GM21619 (cell line): Measurements from ENCODE around the gene IRF2.

Experiments used
- ATAC-seq: cut with Tn5 transposase; IDR thresholded peaks from one replicate; pipeline ENCODE4 v1.9.1; 2021; ENCODE audit not compliant: unreplicated experiment

The IRF2 gene

DNA sequence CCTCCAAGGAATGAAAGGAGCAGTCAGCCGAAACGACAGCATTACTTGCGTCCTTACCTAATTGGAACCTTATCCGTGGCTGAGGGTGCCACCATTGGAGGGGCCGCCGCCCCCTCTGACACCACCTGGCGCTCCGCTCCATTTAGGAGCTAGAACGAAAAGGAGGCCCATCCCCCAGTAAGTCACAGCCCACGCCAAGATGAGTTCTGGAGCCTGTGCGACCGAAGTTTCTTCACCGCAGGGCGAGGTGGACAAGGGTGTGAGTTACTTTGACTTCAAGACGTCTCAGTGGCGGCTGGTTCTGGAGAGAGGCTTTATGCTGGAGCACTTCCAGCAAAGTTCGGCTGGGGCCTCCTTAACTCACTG, 729 bp upstream of the IRF2 start:
- peak; percentile 11 for ATAC-seq

DNA sequence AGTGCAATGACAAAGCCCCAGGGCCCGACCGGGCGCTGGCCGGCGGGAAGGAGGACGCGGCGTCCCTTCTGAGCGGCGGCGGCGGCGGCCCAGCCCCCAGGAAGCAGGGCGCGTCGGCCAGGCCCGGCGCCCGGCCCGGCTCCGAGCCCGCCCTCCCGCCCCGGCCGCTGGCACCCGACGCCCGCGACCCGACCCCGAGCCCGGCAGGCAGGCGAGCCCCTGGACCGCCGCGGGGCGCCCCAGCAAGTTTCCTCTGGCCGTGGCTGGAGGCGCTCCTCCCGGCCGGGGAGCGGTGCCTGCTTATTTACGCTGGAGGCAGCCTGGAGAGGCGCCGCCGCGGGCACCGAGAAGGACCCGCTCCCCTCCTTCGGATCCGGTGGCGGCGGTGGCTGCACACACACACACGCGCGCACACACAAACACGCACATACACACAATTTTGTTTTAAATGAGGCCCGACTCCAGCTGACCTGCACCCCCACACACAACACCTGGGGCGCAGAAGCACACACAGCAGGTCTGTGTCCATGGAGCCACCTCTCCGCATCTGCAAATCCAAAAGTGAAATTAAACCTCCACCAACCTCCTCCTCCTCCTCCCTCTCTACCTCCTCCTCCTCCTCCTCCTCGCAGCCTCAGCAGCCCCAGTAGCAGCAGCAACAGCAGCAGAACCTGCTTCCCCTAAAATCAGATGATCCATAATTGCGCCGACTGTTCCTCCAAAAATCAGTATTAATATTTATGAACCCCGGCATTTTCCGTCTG, 669 bp downstream of the IRF2 start:
- peak; percentile 0 for ATAC-seq

DNA sequence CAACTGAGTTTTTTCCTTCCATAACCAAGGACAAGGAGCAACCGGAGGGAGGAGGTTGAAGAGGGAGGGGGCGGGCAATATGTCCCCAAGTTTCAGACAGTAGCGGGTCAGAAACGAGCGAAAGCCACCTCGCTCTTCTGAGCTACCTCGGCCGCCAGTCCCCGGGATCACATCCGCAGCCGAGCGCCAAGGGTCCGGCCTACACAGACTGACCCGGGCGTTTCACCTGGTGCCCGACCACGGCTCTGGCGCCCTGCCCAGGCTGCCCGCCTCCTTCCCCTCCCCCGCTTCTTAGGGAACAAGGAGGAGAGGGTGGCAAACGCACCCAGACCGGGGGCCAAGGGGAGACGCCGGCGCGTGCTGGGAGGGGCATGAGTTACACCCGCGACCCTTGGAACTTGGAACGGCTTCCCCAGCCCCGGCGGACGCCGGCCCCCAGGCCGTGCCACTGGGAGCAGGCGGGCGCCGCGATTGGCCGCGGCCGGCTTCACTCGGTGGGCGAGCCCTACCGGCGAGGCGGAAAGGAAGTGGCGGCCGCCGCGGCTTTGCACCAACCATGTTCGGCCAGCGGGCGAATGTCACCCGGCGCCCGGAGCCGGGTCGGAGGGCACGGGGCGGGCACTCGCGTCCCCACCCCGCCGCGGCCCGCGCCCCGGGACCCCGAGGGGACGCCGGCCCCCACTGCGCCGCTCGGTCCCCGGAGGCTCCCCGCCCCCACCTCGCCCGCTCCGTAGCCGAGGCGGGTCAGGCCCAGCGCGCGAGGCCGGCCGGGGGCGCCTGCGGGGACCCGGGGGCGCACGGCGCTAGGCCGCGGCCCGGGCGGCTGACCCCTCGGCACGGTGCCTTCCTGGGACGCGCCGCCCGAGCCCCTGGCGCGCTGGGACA, 1.5 kb downstream of the IRF2 start:
- peak; percentile 24 for ATAC-seq

- ATAC-seq = no peak
These were observed 2.3 kb downstream of the IRF2 start for GRCh38 chr4:184471881-184472613.

- no peak for ATAC-seq
These were observed 3.6 kb downstream of the IRF2 start for GRCh38 chr4:184470785-184471110.

- ATAC-seq = no peak
These were observed 7.7 kb downstream of the IRF2 start for GRCh38 chr4:184466634-184467033.

- ATAC-seq = no peak
These were observed 9.4 kb downstream of the IRF2 start for GRCh38 chr4:184464759-184465454.

- no peak for ATAC-seq
These were observed 10.5 kb downstream of the IRF2 start for GRCh38 chr4:184463856-184464255.

GRCh38 chr4:184463158-184463557, 11.2 kb downstream of the IRF2 start:
- no peak for ATAC-seq

DNA sequence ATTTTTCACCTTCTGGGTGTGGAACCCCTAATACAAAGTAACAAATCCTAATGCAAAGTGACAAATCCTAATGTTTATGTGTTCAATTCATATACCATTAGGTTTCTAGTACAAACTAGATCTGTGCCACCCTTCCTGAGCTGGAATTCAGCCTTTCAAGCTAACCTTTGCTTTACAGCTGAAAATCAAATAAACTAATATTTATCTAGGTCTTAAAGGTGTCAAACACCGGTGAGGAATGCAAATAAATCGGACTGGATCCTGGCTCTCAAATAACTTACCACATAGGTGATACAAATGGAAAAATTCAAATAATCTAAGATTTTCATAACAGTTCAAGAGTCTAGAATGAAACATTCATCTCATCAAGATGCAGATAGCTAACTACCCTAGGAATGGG, 11.6 kb downstream of the IRF2 start:
- no peak for ATAC-seq

DNA sequence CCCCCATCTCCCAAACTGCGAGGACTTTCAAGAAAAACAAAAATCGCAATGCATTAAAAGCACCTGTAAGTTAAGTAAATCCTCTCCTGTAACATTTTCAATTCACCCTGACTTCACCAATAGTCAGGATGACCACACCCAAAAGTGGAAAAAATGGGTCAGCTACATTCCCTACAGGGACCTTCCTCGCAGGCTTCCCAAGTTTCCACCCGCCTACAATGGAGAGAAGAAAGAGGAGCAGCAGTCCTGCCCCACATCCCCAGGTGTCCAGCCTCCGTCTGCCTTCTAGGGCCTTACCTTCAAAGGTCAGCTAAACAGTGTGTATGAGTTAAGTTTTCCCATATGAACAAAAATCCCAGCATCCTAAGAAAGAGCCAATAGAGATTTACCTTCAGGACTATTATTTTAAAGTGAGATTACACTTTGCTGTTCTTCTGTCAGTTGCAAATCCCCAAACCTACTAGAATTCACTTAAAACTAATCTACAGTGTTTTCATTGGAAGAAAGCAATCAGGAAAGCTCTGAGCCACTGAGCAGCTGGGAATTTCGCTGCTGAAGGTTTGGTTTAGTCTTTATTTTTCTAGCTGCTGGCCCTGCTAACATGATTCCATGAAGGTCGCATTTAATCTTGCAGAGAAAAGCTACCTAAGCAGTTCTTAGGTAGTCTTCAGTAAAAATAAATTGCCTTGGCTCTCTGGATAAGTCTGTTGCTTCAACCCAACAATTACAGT, 12.5 kb downstream of the IRF2 start:
- ATAC-seq = no peak

GRCh38 chr4:184460499-184461285, 13.7 kb downstream of the IRF2 start:
- ATAC-seq = no peak

GRCh38 chr4:184459413-184459812, 14.9 kb downstream of the IRF2 start:
- ATAC-seq = no peak

DNA sequence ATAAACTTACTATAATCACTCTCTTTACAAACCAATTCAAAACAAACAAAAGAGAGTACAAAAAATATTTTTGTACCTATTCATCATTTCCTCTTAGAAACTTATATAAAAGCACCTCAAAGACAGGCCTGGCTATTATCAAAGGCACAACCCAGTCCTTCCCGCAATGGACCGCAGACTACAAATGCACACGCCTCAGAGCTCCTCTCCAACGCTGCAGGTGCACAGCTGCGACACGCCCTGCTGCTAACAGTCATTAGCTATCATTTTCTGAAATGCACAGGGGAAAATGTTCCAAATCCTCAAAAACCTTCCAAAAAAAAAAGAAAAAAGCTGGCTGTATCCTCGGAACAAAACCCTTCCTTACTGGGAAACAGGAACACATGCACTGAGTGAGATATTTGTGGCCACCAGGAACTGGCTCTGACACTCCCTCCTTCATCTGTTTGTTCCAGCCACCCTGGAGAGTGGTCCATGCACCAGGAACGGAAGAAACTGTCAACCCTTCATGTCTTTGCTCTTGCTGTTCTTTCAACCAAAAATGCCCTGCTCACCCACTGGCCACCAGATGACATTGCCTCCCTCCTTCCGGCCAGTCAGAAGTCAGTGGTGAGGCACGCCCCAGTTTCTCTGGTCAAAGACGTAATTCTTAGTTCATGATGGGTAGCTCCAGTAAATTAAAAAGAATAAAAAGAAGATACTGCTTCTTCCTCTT, 16.7 kb downstream of the IRF2 start:
- ATAC-seq = no peak

DNA sequence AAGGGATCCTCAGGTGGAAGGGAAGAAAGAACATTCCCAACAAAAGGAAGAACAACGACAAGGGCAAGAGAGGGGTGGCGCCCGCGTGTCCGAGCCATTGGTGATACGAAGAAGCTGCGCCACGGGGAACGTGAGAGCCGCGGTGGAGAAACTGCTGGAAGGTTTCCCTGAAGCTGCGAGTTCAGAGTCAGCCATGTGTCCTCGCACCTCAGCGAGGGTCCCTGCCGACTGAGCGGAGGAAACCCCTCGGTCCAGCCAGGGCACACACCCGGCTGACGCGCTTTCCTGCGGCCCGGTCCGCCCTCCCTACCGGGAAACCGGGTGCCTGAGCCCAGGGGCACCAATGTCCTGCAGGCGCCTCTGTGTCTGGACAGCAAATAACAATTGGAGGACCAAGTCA, 18.0 kb downstream of the IRF2 start:
- ATAC-seq = no peak

GRCh38 chr4:184455299-184455698, 19.1 kb downstream of the IRF2 start:
- no peak for ATAC-seq

- ATAC-seq = peak; percentile 65
These were observed 20.8 kb downstream of the IRF2 start for GRCh38 chr4:184453365-184454160.

GRCh38 chr4:184452740-184453139, 21.6 kb downstream of the IRF2 start:
- no peak for ATAC-seq
